HEK293 (cell line): ENCODE results near the gene ECM1.

ENCODE experiments used
- OVOL3 ChIP-seq: fragments of 450-650 bp; formaldehyde crosslinking; IDR thresholded peaks from 2 replicates; pipeline ENCODE4 v1.5.1; 2016; ENCODE audit warnings: missing biosample characterization, missing genetic modification characterization
- PRDM10 ChIP-seq: fragments of 450-650 bp; formaldehyde crosslinking; IDR thresholded peaks from 2 replicates; pipeline ENCODE4 v1.5.1; 2016; ENCODE audit warnings: missing biosample characterization, missing genetic modification characterization
- REST ChIP-seq: fragments of 450-650 bp; formaldehyde crosslinking; IDR thresholded peaks from 2 replicates; pipeline ENCODE4 v1.5.1; 2016; ENCODE audit warnings: missing biosample characterization, missing genetic modification characterization
- SETDB1 ChIP-seq: IDR thresholded peaks from one replicate; pipeline ENCODE4 v1.6.1; 2017; ENCODE audit warnings: mild to moderate bottlenecking, low read length, moderate library complexity, mixed read lengths; ENCODE audit not compliant: insufficient read length
- YY2 ChIP-seq: fragments of 450-650 bp; formaldehyde crosslinking; IDR thresholded peaks from 2 replicates; pipeline ENCODE4 v1.5.1; 2016; ENCODE audit warnings: missing biosample characterization, missing genetic modification characterization
- ZNF549 ChIP-seq: fragments of 450-650 bp; IDR thresholded peaks from 2 replicates; pipeline ENCODE4 v1.5.1; 2018; ENCODE audit warnings: missing biosample characterization, missing genetic modification characterization, mild to moderate bottlenecking, inconsistent platforms, moderate library complexity
- ZNF600 ChIP-seq: fragments of 450-650 bp; formaldehyde crosslinking; IDR thresholded peaks from 2 replicates; pipeline ENCODE4 v1.5.1; 2016; ENCODE audit warnings: missing biosample characterization, missing genetic modification characterization
- TF ChIP-seq, protein P1 (sequence below): fragments of 450-650 bp; formaldehyde crosslinking; IDR thresholded peaks from 2 replicates; pipeline ENCODE4 v1.5.1; 2016; ENCODE audit warnings: missing biosample characterization, missing genetic modification characterization
- TF ChIP-seq, protein P2 (sequence below): fragments of 450-650 bp; formaldehyde crosslinking; IDR thresholded peaks from 2 replicates; pipeline ENCODE4 v1.5.1; 2017; ENCODE audit warnings: missing biosample characterization, mild to moderate bottlenecking, missing genetic modification characterization, moderate library complexity
- TF ChIP-seq, protein P3 (sequence below): fragments of 450-650 bp; formaldehyde crosslinking; IDR thresholded peaks from 2 replicates; pipeline ENCODE4 v1.5.1; 2016; ENCODE audit warnings: missing biosample characterization, missing genetic modification characterization

DNA sequence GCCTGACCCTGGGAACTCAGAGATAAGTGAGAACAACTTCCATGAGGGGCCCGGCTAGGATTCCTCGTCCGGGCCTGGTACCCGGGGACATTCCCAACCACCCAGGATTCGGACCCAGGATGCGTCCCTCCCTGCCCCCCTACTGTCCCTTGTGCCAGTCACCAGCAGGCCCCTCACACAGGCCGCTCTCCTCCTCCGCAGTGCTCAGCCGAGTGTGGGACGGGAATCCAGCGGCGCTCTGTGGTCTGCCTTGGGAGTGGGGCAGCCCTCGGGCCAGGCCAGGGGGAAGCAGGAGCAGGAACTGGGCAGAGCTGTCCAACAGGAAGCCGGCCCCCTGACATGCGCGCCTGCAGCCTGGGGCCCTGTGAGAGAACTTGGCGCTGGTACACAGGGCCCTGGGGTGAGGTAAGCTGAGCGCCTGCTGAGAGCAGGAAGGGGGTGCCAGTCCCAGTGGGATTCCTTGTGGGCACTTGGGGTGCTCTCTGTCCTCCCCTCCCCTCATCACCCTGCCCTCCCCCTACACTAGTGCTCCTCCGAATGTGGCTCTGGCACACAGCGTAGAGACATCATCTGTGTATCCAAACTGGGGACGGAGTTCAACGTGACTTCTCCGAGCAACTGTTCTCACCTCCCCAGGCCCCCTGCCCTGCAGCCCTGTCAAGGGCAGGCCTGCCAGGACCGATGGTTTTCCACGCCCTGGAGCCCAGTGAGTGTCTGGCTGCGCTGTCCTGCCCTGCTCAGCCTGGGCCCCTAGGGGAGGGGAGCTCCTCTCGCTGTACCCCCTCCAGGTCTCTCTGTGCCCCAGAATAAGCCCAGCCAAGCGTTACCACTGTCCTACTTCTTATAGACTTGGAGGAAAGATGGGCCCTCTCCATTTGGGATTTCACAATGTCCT lies 51.1 kb downstream of the ECM1 start:
- TF ChIP-seq, protein P1, sequence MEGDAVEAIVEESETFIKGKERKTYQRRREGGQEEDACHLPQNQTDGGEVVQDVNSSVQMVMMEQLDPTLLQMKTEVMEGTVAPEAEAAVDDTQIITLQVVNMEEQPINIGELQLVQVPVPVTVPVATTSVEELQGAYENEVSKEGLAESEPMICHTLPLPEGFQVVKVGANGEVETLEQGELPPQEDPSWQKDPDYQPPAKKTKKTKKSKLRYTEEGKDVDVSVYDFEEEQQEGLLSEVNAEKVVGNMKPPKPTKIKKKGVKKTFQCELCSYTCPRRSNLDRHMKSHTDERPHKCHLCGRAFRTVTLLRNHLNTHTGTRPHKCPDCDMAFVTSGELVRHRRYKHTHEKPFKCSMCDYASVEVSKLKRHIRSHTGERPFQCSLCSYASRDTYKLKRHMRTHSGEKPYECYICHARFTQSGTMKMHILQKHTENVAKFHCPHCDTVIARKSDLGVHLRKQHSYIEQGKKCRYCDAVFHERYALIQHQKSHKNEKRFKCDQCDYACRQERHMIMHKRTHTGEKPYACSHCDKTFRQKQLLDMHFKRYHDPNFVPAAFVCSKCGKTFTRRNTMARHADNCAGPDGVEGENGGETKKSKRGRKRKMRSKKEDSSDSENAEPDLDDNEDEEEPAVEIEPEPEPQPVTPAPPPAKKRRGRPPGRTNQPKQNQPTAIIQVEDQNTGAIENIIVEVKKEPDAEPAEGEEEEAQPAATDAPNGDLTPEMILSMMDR (tag by site-specific recombination), result no peak
- TF ChIP-seq ZNF600 (tag by site-specific recombination), result no peak
- no peak for TF ChIP-seq PRDM10
- TF ChIP-seq SETDB1, result no peak
- TF ChIP-seq, protein P2, sequence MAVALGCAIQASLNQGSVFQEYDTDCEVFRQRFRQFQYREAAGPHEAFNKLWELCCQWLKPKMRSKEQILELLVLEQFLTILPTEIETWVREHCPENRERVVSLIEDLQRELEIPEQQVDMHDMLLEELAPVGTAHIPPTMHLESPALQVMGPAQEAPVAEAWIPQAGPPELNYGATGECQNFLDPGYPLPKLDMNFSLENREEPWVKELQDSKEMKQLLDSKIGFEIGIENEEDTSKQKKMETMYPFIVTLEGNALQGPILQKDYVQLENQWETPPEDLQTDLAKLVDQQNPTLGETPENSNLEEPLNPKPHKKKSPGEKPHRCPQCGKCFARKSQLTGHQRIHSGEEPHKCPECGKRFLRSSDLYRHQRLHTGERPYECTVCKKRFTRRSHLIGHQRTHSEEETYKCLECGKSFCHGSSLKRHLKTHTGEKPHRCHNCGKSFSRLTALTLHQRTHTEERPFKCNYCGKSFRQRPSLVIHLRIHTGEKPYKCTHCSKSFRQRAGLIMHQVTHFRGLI (tag by site-specific recombination), result no peak
- 0 out of 2 replicates have a peak, but pooled peaks have one; percentile 20 for TF ChIP-seq REST (tag by site-specific recombination)
- TF ChIP-seq OVOL3 (tag by site-specific recombination), result no peak
- TF ChIP-seq, protein P3, sequence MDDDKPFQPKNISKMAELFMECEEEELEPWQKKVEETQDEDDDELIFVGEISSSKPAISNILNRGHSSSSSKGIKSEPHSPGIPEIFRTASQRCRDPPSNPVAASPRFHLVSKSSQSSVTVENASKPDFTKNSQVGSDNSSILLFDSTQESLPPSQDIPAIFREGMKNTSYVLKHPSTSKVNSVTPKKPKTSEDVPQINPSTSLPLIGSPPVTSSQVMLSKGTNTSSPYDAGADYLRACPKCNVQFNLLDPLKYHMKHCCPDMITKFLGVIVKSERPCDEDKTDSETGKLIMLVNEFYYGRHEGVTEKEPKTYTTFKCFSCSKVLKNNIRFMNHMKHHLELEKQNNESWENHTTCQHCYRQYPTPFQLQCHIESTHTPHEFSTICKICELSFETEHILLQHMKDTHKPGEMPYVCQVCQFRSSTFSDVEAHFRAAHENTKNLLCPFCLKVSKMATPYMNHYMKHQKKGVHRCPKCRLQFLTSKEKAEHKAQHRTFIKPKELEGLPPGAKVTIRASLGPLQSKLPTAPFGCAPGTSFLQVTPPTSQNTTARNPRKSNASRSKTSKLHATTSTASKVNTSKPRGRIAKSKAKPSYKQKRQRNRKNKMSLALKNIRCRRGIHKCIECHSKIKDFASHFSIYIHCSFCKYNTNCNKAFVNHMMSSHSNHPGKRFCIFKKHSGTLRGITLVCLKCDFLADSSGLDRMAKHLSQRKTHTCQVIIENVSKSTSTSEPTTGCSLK (tag by site-specific recombination), result no peak
- no peak for TF ChIP-seq ZNF549
- TF ChIP-seq YY2 (tag by site-specific recombination), result no peak
